ENCODE measurements around the gene LZTR1.

DNA sequence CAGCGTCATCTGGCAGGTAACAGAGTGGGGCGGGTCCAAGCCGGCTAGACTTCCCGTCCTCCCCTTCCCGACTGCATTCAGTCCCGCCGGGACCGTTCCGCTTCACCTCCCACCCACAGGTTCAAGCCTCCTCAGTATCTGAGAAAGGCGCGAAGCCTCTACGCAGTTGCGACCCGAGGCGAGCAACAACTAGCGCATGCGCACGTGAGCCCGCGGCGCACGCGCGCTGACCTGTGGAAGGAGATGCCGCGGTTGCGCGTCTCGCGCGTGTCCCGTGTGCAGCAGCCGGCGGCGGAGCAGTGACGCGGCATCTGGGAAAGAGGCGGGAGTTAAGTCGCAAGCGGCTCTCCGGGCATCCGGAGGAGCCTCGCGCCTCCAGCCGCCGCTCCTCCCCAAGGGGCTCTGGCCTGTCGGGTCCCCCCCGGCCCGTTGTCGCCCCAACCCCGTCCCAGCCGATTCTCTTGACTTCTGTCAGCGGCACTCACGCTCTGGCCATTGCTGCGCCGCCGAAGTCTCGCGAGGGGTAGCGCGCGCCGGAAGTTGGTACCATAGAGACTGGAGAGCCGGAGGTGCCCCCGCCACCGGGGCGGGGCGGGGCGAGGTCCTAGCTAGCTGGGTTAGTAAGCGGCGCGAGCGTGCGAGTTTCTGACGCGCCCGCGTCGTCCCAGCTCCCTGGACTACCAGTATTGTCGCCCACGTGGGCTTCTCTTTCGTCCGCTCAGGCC is 19.7 kb downstream of the LZTR1 start, which contains the start of gene THAP7:
- TF ChIP-seq, protein P1, sequence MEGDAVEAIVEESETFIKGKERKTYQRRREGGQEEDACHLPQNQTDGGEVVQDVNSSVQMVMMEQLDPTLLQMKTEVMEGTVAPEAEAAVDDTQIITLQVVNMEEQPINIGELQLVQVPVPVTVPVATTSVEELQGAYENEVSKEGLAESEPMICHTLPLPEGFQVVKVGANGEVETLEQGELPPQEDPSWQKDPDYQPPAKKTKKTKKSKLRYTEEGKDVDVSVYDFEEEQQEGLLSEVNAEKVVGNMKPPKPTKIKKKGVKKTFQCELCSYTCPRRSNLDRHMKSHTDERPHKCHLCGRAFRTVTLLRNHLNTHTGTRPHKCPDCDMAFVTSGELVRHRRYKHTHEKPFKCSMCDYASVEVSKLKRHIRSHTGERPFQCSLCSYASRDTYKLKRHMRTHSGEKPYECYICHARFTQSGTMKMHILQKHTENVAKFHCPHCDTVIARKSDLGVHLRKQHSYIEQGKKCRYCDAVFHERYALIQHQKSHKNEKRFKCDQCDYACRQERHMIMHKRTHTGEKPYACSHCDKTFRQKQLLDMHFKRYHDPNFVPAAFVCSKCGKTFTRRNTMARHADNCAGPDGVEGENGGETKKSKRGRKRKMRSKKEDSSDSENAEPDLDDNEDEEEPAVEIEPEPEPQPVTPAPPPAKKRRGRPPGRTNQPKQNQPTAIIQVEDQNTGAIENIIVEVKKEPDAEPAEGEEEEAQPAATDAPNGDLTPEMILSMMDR (IDR thresholded peaks at IDR 0.05), result peak in 1 of 4 experiments; percentile 2
- TF ChIP-seq POLR2A (IDR thresholded peaks at IDR 0.05), result peak; percentile 44 to 84

All from uterus (tissue), 2 donors.